ENCODE data around the gene ZP1.

Gene ZP1

GRCh38 chr11:60859616-60860250 is 7.6 kb upstream of the ZP1 start:
- no peak for DNase-seq

DNA sequence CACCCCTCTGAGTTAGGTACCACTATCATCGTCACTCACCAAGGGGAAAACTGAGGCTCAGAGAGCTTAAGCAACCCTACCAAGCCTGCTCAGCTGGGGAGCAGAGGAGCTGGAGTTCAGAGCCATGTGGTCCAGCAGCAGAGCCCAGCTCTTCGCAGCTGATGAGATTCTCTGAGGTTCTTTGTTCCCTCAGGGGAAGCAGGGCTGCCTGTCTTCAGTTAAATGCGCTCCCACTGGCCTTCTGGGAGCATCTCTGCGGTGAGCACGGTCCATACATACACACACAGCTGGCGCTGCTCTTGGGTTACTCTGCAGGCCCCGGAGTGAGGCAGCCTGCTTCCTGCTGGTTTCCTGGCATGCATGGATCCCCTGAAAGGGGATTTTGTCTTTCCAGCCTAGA is 6.4 kb upstream of the ZP1 start:
- no peak for DNase-seq

DNA sequence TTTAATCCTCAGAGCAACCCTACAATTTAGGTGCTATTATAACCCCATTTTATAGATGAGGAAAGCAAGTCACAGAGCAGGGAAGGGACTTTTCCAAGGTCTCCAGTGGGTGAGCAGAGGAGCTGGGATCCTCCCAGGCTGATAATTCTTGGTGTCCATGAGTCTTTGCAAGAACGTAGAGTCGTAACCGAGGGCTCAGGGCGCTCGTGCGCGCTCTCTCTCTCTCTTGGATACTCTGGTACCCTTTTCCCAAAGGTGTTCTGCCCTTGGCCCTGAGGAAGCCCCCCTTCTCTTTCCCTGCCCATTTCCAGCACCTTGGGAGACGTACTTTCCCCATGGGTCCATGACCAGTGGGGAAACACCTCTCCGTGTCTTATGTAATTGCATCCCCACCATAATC is 5.2 kb upstream of the ZP1 start:
- no peak for DNase-seq

DNA sequence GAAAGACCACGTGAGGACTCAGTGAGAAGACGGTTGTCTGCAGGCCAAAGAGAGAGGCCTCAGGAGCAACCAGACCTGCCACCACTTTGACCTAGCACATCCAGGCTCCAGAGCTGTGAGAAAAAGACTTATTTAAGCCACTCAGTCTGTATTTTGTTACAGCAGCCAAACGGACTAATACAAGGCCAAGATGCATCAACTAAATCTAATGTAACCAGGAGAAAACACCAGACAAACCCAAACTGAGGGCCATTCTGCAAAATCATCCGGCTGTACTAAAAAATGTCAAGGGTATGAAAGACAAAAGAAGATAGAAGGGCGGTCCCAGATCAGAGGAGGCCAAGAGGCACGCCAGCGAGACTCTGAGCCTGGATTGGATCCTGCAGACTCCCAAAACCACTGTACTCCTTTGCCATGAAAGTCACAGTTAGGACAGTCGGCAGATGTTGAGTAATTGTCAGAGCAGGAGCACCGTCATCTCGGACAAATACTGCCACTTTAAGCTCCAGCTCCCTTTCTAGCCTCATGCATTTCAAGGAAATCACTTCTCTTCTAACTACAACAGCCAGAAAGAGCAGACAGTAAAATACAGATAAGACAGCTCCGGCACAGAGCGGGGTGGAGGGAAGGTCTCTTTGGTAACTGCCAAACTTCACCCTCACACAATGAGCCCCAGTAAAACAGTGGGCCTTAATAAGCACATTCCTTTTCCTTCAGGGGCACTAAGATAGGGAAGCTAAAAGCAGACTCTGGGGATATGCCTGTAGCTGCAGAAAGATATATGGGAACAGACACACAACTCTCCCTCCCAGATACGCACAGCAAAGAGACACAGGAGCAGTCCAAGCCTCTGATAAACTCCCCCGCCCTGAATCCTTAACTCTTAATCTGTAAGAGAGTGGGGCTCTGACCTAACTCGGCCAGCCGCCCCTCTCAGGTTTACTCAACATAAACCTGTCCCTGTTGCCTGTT is 3.5 kb upstream of the ZP1 start:
- no peak for DNase-seq

- DNase-seq, result no peak
Observed at GRCh38 chr11:60864856-60865513, 2.4 kb upstream of the ZP1 start.

DNA sequence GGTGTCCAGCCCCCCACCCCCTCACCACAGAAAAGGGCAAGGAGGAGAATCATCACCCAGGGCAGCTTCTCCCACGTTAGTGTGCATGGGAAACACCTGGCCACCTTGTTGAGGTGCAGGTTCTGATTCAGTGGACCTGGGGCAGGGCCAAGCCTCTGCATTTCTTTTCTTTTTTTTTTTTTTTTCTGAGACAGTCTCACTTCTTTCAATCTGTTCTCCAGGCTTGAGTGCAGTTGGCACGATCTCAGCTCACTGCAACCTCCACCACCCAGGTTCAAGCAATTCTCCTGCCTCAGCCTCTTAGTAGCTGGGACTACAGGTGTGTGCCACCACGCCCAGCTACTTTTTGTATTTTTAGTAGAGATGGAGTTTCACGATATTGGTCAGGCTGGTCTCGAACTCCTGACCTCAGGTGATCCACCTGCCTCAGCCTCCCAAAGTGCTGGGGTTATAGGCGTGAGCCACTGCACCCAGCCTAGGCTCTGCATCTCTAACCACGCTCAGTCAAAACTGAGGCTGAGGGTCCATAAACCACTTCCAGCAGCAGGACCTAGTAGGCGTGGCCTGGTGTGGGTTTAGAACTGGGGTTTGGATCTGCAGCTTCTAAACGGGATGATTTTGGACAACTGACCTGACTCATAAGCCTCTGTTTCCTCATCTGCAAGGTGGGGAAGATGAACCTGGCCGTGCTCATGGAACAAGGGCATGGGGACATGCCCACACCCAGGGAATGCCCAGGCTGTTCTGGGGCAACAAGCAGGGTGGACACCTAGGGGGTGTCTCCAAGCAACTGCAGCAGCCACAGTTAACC is 734 bp downstream of the ZP1 start:
- DNase-seq, result no peak

- no peak for DNase-seq
Observed at GRCh38 chr11:60868682-60869450, 1.5 kb downstream of the ZP1 start.

DNA sequence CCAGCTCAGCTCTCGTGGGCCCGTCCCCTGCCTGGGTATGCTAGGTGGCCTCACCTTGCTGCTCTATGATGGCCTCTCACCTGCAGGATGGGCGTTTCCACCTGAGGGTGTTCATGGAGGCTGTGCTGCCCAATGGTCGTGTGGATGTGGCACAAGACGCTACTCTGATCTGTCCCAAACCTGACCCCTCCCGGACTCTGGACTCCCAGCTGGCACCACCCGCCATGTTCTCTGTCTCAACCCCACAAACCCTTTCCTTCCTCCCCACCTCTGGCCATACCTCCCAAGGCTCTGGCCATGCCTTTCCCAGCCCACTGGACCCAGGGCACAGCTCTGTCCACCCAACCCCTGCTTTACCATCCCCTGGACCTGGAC is 2.1 kb downstream of the ZP1 start:
- no peak for DNase-seq

GRCh38 chr11:60870276-60870675 is 2.9 kb downstream of the ZP1 start:
- peak; percentile 78 for DNase-seq

DNA sequence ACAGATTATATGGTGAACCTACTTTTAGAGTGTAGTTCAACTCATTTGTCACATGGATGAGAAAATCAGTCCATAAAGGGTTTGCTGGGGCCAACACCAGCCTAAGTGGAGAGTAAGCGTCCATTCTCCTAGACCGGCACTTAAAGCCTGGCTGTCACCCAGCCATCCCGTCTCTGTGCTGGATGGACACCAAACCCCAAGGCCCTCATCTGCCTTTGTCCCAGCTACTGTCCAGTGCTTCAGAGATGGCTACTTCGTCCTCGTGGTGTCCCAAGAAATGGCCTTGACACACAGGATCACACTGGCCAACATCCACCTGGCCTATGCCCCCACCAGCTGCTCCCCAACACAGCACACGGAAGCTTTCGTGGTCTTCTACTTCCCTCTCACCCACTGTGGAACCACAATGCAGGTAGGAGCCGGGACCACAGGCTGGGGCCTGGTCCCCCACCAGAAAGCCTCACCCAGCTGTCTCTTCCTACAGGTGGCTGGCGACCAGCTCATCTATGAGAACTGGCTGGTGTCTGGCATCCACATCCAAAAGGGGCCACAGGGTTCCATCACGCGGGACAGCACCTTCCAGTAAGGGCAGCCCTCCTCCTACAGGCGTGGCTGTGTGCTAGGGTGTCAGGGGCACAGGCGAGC is 3.5 kb downstream of the ZP1 start:
- no peak for DNase-seq

GRCh38 chr11:60871378-60872061 is 4.2 kb downstream of the ZP1 start:
- no peak for DNase-seq

DNA sequence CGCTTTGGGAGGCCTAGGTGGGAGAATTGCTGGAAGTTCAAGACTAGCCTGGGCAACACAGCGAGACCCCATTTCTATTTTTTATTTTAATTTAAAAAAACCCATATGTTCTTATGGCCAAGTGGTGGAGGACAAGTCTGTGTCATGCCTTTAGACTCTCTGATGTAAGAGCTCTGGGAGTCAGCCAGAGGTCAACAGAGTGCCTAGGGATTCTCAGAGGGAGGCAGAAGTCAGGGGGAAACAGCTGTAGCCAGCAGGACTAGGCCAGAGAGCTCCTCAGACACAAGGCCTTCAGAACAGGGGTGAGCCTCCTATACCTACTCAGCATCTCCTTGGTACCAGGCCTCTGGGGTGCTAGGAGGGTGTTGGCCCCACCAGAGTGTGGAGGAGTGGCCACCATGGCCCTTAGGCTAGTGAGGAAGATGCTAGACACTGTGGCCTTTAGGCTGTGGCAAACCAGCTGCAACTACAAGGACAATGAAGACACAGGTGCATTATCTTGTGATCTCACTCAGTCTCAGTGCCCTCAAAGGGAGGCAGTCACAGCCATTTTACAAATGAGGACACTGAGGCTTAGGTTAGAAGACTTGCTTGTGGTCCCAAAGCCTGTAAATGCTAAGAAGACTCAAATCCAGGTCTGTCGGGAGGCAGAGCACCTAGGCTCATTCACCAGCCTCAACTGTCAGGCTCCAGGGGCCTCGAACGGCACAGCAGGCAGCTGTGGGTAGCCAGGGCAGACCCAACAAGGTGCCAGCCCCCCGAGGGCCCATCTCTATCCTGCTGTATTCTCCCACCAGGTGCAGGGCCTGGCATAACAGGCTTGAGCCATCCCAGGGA is 5.0 kb downstream of the ZP1 start:
- no peak for DNase-seq

GRCh38 chr11:60872961-60873524 is 5.7 kb downstream of the ZP1 start:
- no peak for DNase-seq

DNA sequence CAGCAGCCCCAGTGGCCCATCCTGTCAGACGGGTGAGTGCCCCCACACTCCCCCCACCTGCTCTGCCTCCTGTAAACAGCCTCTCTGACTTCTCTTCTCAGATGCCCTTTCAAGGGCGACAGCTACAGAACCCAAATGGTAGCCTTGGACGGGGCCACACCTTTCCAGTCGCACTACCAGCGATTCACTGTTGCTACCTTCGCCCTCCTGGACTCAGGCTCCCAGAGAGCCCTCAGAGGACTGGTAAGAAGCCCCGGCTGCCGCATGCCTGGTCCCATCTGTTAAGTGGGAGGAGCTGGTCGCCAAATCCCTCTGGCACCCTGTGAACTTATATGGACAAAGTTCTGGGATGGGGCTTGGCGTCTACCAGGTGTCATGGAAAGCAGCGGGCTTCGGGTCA is 6.2 kb downstream of the ZP1 start:
- no peak for DNase-seq

DNA sequence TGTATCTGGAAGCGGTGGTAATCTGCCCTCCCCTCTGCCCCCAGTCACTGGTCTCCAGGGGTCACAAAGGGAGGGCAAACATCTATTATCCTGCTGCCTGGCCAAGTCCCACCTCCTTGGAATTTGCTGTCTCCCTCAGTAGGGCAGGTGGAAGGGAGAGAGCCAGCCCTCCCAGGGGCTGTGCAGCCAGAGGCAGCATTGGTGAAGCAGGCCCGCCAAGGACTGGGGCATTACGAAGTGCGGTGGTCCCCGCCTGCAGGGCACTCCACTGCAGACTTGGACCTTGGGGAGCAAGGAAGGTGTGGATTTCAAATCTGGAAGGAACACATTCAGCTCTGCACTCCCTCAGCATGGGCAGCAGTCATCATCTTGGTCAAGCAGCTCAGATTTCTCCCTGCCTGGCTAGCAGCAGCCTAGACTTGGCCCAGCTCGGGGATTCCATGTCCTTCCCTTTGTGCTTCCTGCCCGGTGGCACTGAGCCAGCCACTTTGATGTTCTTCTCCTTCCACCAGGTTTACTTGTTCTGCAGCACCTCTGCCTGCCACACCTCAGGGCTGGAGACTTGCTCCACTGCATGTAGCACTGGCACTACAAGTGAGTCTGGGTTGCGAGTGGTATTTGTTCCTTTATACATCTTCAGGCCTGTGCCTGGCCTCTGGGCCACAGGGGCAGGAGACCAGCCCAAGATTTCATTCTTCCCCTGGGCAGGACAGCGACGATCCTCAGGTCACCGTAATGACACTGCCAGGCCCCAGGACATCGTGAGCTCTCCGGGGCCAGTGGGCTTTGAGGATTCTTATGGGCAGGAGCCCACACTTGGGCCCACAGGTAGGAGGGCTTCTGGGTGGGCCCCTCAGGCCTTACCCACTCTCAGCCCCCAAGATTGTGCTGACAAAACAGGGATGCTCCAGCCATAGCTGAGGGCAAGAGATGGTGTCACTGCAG is 7.4 kb downstream of the ZP1 start:
- no peak for DNase-seq

- DNase-seq, result no peak
Observed at GRCh38 chr11:60875366-60876167, 8.2 kb downstream of the ZP1 start.

DNA sequence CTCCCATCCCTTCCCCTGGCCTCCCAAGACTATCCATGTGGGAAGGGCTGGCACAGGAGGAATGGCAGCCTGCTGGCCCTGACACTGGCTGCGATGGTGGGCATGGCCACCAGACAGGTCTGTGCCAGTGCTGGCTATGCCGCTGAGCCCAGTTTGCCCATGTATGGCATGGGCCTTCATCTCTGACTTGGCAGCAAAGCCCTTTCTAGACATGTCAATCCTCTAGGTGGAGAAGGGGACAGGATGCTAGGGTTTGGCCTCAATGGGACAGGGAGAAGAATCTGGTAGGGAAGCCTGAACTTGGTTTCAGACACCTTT is 8.8 kb downstream of the ZP1 start:
- no peak for DNase-seq
